Activated naive CD8-positive, alpha-beta T cell (primary cell): ENCODE results near the gene PBX1.
A peak's percentile ranks its signal among the peaks of the same experiment; 100 is the strongest.
"Not testable (repeated sequence)": the region's sequence is repeated elsewhere in the genome, so short reads cannot be mapped to it uniquely, and the experiment has no call there.

Experiments
- H3K27ac Mint-ChIP-seq: one replicate; pipeline ENCODE4 v1.8.0; 2021; ENCODE audit warnings: mixed read lengths
- H3K27me3 Mint-ChIP-seq: one replicate; pipeline ENCODE4 v1.8.0; 2021; ENCODE audit warnings: mixed read lengths
- H3K36me3 Mint-ChIP-seq: one replicate; pipeline ENCODE4 v1.8.0; 2021; ENCODE audit warnings: mixed read lengths
- H3K4me1 Mint-ChIP-seq: one replicate; pipeline ENCODE4 v1.8.0; 2021; ENCODE audit warnings: low read depth, mixed read lengths
- H3K4me3 Mint-ChIP-seq: one replicate; pipeline ENCODE4 v1.8.0; 2021; ENCODE audit warnings: mild to moderate bottlenecking, mixed read lengths
- H3K9me3 Mint-ChIP-seq: one replicate; pipeline ENCODE4 v1.8.0; 2021; ENCODE audit warnings: low read depth, mixed read lengths

The PBX1 gene

GRCh38 chr1:164558461-164559341 is at the start of gene PBX1:
TSS of gene PBX1 (plus strand) at chr1:164559184.
- H3K36me3 Mint-ChIP-seq: peaks cover 2% of the 10 kb centered on the region
- peaks cover 25% of the 10 kb centered on the region for H3K4me1 Mint-ChIP-seq
- peak within 1 kb of the TSS; percentile 82 for H3K4me3 Mint-ChIP-seq
- no peaks in the 10 kb centered on the region for H3K9me3 Mint-ChIP-seq
- H3K27me3 Mint-ChIP-seq: peaks cover 16% of the 10 kb centered on the region
- no peak within 1 kb of the TSS for H3K27ac Mint-ChIP-seq

- no peak overlapping the region for H3K27ac Mint-ChIP-seq
- H3K4me1 Mint-ChIP-seq: no peaks in the 10 kb centered on the region
- peaks cover 4% of the 10 kb centered on the region for H3K9me3 Mint-ChIP-seq
- no peaks in the 10 kb centered on the region for H3K27me3 Mint-ChIP-seq
- no peaks in the 10 kb centered on the region for H3K36me3 Mint-ChIP-seq
- H3K4me3 Mint-ChIP-seq: no peak overlapping the region
These were observed 48.5 kb upstream of the PBX1 start for GRCh38 chr1:164510435-164510834.

DNA sequence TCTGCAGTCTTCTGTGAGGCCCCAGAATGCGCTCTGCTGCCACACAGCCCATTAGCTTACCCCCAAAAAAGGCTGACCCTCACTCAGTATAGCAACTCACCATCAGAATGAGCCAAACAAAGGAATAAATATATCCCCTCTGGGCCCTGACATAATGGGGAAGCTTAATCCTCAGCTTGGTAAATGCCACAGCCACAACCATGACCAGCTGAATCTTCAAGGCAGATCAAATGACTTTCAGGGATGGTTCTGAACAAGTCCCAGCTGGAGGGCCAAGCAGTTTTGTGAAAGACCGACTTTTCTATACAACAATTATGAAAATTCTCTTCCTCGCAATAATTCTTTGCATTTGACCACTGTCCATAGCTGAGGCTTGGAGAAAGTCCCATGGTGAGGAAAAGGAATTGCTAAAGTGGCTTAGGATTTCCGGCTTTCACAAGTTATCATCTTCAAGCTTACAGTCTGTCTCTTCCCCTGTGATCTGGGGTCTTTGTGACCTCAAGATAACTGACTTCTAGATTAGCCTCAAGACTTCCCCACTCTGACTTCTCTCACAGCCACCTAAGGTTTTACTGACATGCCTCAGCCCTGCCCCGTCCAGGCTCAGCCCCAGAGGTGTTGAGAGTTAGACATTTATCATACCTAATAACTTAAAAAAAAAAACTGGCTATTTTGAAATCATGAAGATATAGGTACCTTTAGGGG is 47.8 kb upstream of the PBX1 start:
- Mint-ChIP-seq H3K9me3 (peaks cover 4% of the 10 kb centered on the region), H3K27me3 (no peaks in the 10 kb centered on the region), H3K36me3 (no peaks in the 10 kb centered on the region), H3K27ac (no peak overlapping the region), H3K4me1 (no peaks in the 10 kb centered on the region), H3K4me3 (no peak overlapping the region)

GRCh38 chr1:164515231-164515630 is 43.8 kb upstream of the PBX1 start:
- H3K4me1 Mint-ChIP-seq: no peaks in the 10 kb centered on the region
- H3K27me3 Mint-ChIP-seq: no peaks in the 10 kb centered on the region
- no peak overlapping the region for H3K27ac Mint-ChIP-seq
- no peaks in the 10 kb centered on the region for H3K9me3 Mint-ChIP-seq
- H3K36me3 Mint-ChIP-seq: no peaks in the 10 kb centered on the region
- H3K4me3 Mint-ChIP-seq: no peak overlapping the region

GRCh38 chr1:164515711-164516331 is 43.2 kb upstream of the PBX1 start:
- Mint-ChIP-seq H3K27me3 (no peaks in the 10 kb centered on the region), H3K36me3 (no peaks in the 10 kb centered on the region), H3K27ac (no peak overlapping the region), H3K4me3 (no peak overlapping the region), H3K4me1 (no peaks in the 10 kb centered on the region), H3K9me3 (no peaks in the 10 kb centered on the region)

- no peaks in the 10 kb centered on the region for H3K27me3 Mint-ChIP-seq
- H3K36me3 Mint-ChIP-seq: no peaks in the 10 kb centered on the region
- no peaks in the 10 kb centered on the region for H3K9me3 Mint-ChIP-seq
- H3K4me3 Mint-ChIP-seq: no peak overlapping the region
- H3K4me1 Mint-ChIP-seq: no peaks in the 10 kb centered on the region
- no peak overlapping the region for H3K27ac Mint-ChIP-seq
These were observed 42.4 kb upstream of the PBX1 start for GRCh38 chr1:164516591-164516990.

DNA sequence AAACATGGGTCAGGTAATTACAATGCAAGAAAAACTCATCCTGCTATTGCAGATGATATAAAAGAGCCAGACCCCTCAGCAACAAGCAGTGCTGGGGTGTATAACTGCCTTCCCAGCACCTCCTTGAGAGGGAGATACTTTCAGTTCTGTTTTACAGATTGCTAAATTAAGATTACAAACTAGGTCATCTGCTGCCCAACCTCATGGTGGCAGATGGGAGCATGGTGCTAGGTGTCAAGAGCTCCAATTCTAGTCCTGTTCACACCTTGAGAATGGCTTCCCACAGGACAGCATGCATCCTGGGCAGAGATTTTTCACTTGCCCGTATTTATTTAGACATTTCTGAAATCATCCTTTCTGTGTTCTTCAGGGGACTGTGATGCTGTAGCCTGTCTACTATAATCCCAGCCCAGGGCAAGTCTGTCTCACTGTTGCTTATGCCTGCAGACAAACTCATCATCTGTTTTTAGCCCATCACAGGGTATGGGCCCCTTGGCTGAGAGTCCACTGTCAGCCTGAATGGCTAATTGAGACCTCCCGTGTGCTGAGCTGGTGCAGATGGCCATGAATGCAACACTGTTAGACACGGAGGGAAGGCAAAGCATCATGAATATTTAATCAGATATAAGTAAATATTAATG is 40.2 kb upstream of the PBX1 start:
- Mint-ChIP-seq H3K4me3 (no peak overlapping the region), H3K27ac (no peak overlapping the region), H3K9me3 (no peaks in the 10 kb centered on the region), H3K36me3 (no peaks in the 10 kb centered on the region), H3K27me3 (peaks cover 2% of the 10 kb centered on the region), H3K4me1 (no peaks in the 10 kb centered on the region)

- Mint-ChIP-seq H3K36me3 (no peaks in the 10 kb centered on the region), H3K27me3 (peaks cover 2% of the 10 kb centered on the region), H3K27ac (no peak overlapping the region), H3K4me3 (no peak overlapping the region), H3K4me1 (no peaks in the 10 kb centered on the region), H3K9me3 (no peaks in the 10 kb centered on the region)
These were observed 39.6 kb upstream of the PBX1 start for GRCh38 chr1:164519426-164519825.

GRCh38 chr1:164524810-164525209 is 34.2 kb upstream of the PBX1 start:
- Mint-ChIP-seq H3K36me3 (no peaks in the 10 kb centered on the region), H3K27ac (no peak overlapping the region), H3K9me3 (peaks cover 12% of the 10 kb centered on the region), H3K27me3 (peaks cover 2% of the 10 kb centered on the region), H3K4me1 (no peaks in the 10 kb centered on the region), H3K4me3 (no peak overlapping the region)

DNA sequence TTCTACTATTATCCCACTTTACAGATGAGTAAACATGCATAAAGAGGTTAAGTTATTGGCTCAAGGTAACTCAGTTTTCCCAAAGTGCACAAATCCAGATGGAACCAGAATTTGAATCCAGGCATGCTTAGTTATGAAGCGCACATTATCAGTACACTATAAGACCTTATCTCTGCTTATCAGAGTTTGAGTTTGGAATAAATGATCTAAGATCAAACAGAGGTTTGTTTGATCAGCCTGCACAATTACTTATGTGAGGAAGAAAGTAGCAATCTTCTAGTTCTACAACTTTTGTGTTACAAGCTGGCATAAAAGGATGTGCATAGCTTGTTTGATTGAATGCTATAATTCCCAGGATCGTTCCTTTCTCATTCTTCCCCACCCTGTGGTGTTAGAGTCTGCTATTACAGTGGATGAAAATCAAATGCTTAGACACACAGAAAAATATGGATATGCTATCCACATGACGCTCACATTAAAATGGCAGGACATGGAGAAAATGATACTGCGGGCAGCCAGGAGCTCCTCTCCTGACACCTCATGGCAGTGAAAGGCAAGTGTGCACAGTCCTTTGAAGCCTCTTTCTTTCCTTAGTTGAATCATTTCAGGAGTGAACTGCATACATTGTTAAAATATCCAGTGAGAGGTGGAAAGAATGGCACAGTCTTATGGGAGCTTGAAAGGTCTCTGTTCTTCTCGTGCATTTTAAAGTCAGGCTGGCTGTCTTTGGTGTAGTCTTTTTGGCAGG is 23.9 kb upstream of the PBX1 start:
- Mint-ChIP-seq H3K36me3 (no peaks in the 10 kb centered on the region), H3K9me3 (no peaks in the 10 kb centered on the region), H3K27ac (no peak overlapping the region), H3K27me3 (no peaks in the 10 kb centered on the region), H3K4me3 (no peak overlapping the region), H3K4me1 (no peaks in the 10 kb centered on the region)

- not testable (repeated sequence) for H3K27ac Mint-ChIP-seq, H3K4me1 Mint-ChIP-seq, H3K36me3 Mint-ChIP-seq, H3K4me3 Mint-ChIP-seq
- Mint-ChIP-seq H3K9me3 (peaks cover 15% of the 10 kb centered on the region), H3K27me3 (peaks cover 14% of the 10 kb centered on the region)
These were observed 6.5 kb upstream of the PBX1 start for GRCh38 chr1:164552463-164552988.

- Mint-ChIP-seq H3K9me3 (peaks cover 10% of the 10 kb centered on the region), H3K4me3 (no peak overlapping the region), H3K36me3 (peaks cover 6% of the 10 kb centered on the region), H3K27me3 (peaks cover 23% of the 10 kb centered on the region), H3K4me1 (peaks cover 25% of the 10 kb centered on the region), H3K27ac (no peak overlapping the region)
These were observed 1.7 kb upstream of the PBX1 start for GRCh38 chr1:164557270-164557669.

DNA sequence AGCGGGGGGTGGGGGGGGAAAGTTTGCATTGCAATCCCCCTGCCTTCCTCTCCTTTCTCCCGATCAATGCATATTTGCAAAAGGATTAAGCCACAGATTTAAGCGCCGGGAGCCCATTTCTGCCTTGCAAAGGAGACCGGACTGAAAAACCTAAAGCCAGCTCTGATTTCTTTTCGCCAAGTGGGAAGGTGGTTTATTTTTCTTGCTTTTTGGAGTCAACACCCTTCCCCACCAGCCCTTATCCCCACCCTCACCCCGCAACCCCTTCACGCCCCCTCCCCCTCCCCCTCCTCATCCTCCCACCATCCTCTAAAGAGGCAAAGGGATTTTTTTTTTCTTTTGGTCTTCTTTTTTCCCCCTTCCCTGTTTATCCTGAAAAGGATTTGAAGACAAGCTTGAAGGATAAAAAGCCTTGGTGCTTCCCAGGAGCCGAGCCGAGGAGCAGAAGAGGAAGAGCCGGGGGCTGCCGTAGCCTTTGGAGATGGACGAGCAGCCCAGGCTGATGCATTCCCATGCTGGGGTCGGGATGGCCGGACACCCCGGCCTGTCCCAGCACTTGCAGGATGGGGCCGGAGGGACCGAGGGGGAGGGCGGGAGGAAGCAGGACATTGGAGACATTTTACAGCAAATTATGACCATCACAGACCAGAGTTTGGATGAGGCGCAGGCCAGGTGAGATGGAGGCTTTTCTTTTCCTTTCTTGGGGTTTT is 513 bp downstream of the PBX1 start:
- Mint-ChIP-seq H3K36me3 (peaks cover 2% of the 10 kb centered on the region), H3K4me1 (peaks cover 25% of the 10 kb centered on the region), H3K9me3 (no peaks in the 10 kb centered on the region), H3K27me3 (peaks cover 14% of the 10 kb centered on the region), H3K27ac (no peak overlapping the region), H3K4me3 (peak overlapping the region; percentile 82)

GRCh38 chr1:164560121-164560541 is 1.1 kb downstream of the PBX1 start:
- H3K4me1 Mint-ChIP-seq: peaks cover 25% of the 10 kb centered on the region
- H3K27me3 Mint-ChIP-seq: peaks cover 17% of the 10 kb centered on the region
- peaks cover 2% of the 10 kb centered on the region for H3K36me3 Mint-ChIP-seq
- H3K4me3 Mint-ChIP-seq: peak overlapping the region; percentile 82
- no peak overlapping the region for H3K27ac Mint-ChIP-seq
- H3K9me3 Mint-ChIP-seq: no peaks in the 10 kb centered on the region
